PFSK-1 (cell line): ENCODE data around the gene MPPED1.

Source experiments
- FOXP2 ChIP-seq: optimal IDR thresholded peaks from 2 replicates; pipeline ENCODE3; 2011; ENCODE audit warnings: borderline replicate concordance, control low read depth, inconsistent platforms; ENCODE audit not compliant: insufficient read depth; ENCODE audit errors: extremely low read length, extremely low read depth
- POLR2AphosphoS5 ChIP-seq: IDR thresholded peaks from 2 replicates; pipeline ENCODE4 v1.6.1; 2012; ENCODE audit warnings: low read depth, mild to moderate bottlenecking, control low read depth, low read length, moderate library complexity
- SIN3A ChIP-seq: IDR thresholded peaks from 2 replicates; pipeline ENCODE4 v1.6.1; 2012; ENCODE audit warnings: mild to moderate bottlenecking, low read length, moderate library complexity, borderline replicate concordance; ENCODE audit not compliant: insufficient read depth
- TAF1 ChIP-seq: IDR thresholded peaks from 2 replicates; pipeline ENCODE4 v1.6.1; 2012; ENCODE audit warnings: low read length, control low read depth, borderline replicate concordance; ENCODE audit not compliant: insufficient read depth
- TF ChIP-seq, protein P1 (sequence below), 2 experiments: IDR thresholded peaks; 2 replicates each; pipeline versions ENCODE4 v1.6.1 to v1.8.0; 2011 to 2012; ENCODE audit warnings: low read depth in 2 of 2, low read length in 2 of 2, control low read depth in 1 of 2, inconsistent platforms in 1 of 2, mild to moderate bottlenecking in 1 of 2, moderate library complexity in 1 of 2; ENCODE audit not compliant: insufficient read depth in 1 of 2

MPPED1 gene

DNA sequence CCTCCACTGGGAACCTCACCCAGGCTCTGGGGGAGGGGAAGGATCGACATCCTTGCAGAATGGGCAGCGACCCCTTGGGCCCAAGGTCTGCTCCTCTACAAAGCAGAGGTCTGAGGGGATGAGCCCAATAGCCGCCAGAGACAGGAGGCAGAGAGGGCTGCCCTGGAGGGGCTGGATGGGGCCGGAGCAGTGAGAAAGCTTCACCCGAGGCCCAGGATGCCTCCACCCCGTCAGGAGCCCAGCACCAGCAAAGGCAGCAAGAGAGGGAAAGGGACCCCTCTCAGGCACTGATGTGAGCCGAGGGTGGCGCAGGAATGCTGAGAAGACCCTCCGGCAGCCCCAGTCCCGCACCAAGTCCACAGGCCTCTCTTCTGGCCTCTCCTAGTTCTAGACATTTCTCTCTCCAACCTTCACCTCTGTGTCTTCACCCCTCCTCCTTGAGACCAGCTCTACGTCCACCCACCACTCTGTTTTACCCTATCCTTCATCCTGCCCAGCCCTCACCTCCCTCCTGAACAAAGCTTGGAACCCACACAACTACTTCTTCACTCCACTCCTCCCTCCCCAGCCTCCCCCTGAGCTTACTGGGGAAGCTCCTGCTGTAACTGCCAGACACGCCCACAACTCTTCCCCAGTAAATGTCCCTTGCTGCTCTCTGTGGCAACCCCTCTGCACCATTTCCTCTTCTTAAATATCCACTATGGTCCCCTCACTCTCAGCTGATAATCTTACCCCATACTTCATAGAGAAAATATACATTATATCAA lies 131.9 kb downstream of the MPPED1 start:
- TF ChIP-seq, protein P1, sequence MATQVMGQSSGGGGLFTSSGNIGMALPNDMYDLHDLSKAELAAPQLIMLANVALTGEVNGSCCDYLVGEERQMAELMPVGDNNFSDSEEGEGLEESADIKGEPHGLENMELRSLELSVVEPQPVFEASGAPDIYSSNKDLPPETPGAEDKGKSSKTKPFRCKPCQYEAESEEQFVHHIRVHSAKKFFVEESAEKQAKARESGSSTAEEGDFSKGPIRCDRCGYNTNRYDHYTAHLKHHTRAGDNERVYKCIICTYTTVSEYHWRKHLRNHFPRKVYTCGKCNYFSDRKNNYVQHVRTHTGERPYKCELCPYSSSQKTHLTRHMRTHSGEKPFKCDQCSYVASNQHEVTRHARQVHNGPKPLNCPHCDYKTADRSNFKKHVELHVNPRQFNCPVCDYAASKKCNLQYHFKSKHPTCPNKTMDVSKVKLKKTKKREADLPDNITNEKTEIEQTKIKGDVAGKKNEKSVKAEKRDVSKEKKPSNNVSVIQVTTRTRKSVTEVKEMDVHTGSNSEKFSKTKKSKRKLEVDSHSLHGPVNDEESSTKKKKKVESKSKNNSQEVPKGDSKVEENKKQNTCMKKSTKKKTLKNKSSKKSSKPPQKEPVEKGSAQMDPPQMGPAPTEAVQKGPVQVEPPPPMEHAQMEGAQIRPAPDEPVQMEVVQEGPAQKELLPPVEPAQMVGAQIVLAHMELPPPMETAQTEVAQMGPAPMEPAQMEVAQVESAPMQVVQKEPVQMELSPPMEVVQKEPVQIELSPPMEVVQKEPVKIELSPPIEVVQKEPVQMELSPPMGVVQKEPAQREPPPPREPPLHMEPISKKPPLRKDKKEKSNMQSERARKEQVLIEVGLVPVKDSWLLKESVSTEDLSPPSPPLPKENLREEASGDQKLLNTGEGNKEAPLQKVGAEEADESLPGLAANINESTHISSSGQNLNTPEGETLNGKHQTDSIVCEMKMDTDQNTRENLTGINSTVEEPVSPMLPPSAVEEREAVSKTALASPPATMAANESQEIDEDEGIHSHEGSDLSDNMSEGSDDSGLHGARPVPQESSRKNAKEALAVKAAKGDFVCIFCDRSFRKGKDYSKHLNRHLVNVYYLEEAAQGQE (IDR thresholded peaks at IDR 0.05; ENCODE audit: insufficient read depth in 1 of 2, low read depth in 2 of 2, low read length in 2 of 2) = no peak
- no peak for TF ChIP-seq SIN3A
- no peak for TF ChIP-seq TAF1
- TF ChIP-seq POLR2AphosphoS5 = no peak
- TF ChIP-seq FOXP2 = no peak

DNA sequence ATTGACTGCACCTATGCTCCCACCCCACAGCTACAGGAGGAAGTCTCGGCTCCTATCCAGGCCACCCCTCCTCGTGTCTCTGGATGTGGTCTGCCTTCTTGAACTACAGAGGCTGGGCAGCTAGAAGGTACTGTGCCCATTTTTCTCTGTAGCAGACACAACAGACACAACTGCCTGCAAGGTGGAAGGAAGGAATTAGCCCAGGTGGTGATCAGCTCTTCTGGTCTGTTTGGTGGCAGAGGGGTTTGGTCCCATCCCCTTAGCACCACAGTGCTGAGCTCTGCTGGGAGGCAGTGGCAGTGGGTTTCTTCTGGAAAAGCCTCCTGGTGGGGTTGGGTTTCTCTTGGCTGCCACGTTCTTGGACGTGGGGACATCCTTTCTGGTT lies 132.5 kb downstream of the MPPED1 start:
- TF ChIP-seq, protein P1 (IDR thresholded peaks at IDR 0.05; ENCODE audit: insufficient read depth in 1 of 2, low read depth in 2 of 2, low read length in 2 of 2) = no peak
- TF ChIP-seq TAF1 = no peak
- TF ChIP-seq FOXP2 = no peak
- no peak for TF ChIP-seq SIN3A
- TF ChIP-seq POLR2AphosphoS5 = no peak

DNA sequence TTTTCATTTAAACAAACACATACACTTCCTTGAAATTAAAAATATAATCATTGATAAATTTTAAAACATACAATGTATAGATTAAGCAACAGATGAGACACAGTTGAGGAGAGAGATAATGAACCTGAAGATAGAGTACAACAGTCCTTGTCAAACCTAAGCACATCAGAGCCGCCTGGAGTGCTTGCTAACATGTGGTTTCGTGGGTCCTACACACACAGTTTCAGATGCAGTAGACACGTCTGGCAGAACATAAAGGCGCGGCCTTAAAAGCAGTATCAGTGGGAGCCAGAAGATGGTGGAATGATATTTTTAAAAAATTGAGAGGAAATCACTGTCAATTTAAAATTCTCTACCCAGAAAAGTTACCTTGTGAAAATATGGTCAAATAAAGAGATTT lies 134.4 kb downstream of the MPPED1 start:
- TF ChIP-seq TAF1 = no peak
- TF ChIP-seq, protein P1 (IDR thresholded peaks at IDR 0.05; ENCODE audit: insufficient read depth in 1 of 2, low read depth in 2 of 2, low read length in 2 of 2) = no peak
- no peak for TF ChIP-seq SIN3A
- no peak for TF ChIP-seq POLR2AphosphoS5
- TF ChIP-seq FOXP2 = no peak

GRCh38 chr22:43550024-43550620 lies 138.3 kb downstream of the MPPED1 start:
- no peak for TF ChIP-seq FOXP2
- TF ChIP-seq, protein P1 (IDR thresholded peaks at IDR 0.05; ENCODE audit: insufficient read depth in 1 of 2, low read depth in 2 of 2, low read length in 2 of 2) = no peak
- TF ChIP-seq TAF1 = no peak
- no peak for TF ChIP-seq POLR2AphosphoS5
- TF ChIP-seq SIN3A = no peak
